HCT116 (cell line): ENCODE data around the gene KCNQ1OT1. TPM values are rescaled to one million over a fixed set of nuclear protein-coding genes. Genes with fewer than 3 reads are reported as not detected.

Experiments
- ATAC-seq: fragments of 200-7000 bp; cut with Tn5 transposase; 2 replicates; pipeline ENCODE4 v1.9.1; 2020; ENCODE audit warnings: mild to moderate bottlenecking, moderate library complexity
- BruUV-seq: library from RNA; stranded (reverse); fragments of 400-500 nt; replicated peaks from 2 replicates; lab custom pipeline; 2021; lab: Mats Ljungman, UMichigan
- CTCF ChIA-PET: fragments of 300-600 bp; sonication (Branson Sonifier 250); formaldehyde crosslinking; loops from one replicate; lab custom pipeline; 2021; ENCODE audit warnings: antibody characterized with exemption; lab: Charles Lee
- POLR2A ChIA-PET: fragments of 300-600, 350-600 bp; sonication (Branson Sonifier 250); formaldehyde crosslinking; loops from one replicate; lab custom pipeline; 2021; ENCODE audit warnings: antibody characterized with exemption; lab: Charles Lee
- RAD21 ChIA-PET, 2 experiments: fragments of 300-600 bp; sonication (Branson Sonifier 250); formaldehyde crosslinking; loops; one replicate each; lab custom pipeline; 2023; ENCODE audit warnings: low total read pairs in 2 of 2; ENCODE audit not compliant: uncharacterized antibody in 2 of 2, unreplicated experiment in 2 of 2, low non-redundant PET in 1 of 2; lab: Charles Lee
- DNase-seq: peaks from one replicate; pipeline ENCODE4 v3.0.0-alpha.2; 2010; ENCODE audit warnings: low read depth, low spot score
- H2AFZ ChIP-seq: fragments of 200-600 bp; shearing (Covaris generic), sonication (generic); 2 replicates; pipeline ENCODE4 v1.6.1; 2017; ENCODE audit warnings: low read depth, mixed run types, mixed read lengths, antibody characterized with exemption, low read length; ENCODE audit not compliant: poor library complexity, severe bottlenecking
- H3K27ac ChIP-seq: 2 replicates; pipeline ENCODE4 v1.5.1; 2012; ENCODE audit warnings: low read depth, low read length
- H3K27me3 ChIP-seq: fragments of 200-600 bp; sonication (generic); 2 replicates; pipeline ENCODE4 v1.6.1; 2016; ENCODE audit warnings: mixed run types, low read length, mixed read lengths; ENCODE audit not compliant: insufficient read depth
- H3K36me3 ChIP-seq, 2 experiments: fragments of 200-500 bp in 1 of 2; fragments of 200-600 bp in 1 of 2; sonication (Bioruptor generic) in 1 of 2; sonication (generic) in 1 of 2; 2 replicates each; pipeline versions ENCODE4 v1.5.1 to v1.6.1; 2014 to 2016; ENCODE audit warnings: low read length in 2 of 2, inconsistent platforms in 1 of 2, mixed read lengths in 1 of 2, mixed run types in 1 of 2; ENCODE audit not compliant: insufficient read depth in 2 of 2, control insufficient read depth in 1 of 2
- H3K4me1 ChIP-seq, 2 experiments: fragments of 200-600 bp in 1 of 2; sonication (generic) in 1 of 2; 2 replicates each; pipeline versions ENCODE4 v1.5.1 to v1.6.1; 2012 to 2017; ENCODE audit warnings: low read length in 2 of 2, inconsistent platforms in 1 of 2, mild to moderate bottlenecking in 1 of 2, mixed read lengths in 1 of 2, mixed run types in 1 of 2, moderate library complexity in 1 of 2; ENCODE audit not compliant: insufficient read depth in 2 of 2, control insufficient read depth in 1 of 2
- H3K4me2 ChIP-seq: fragments of 200-600 bp; sonication (generic); 2 replicates; pipeline ENCODE4 v1.6.1; 2017; ENCODE audit warnings: mixed run types, low read length, mixed read lengths
- H3K4me3 ChIP-seq, 2 experiments: fragments of 200-600 bp in 1 of 2; sonication (generic) in 1 of 2; replicated peaks in 1 of 2; 2 replicates each; pipeline ENCODE4 v1.5.1; 2011 to 2016; ENCODE audit warnings: low read length in 2 of 2, control low read depth in 1 of 2, low read depth in 1 of 2, mild to moderate bottlenecking in 1 of 2, mixed read lengths in 1 of 2, mixed run types in 1 of 2
- H3K79me2 ChIP-seq: fragments of 200-600 bp; sonication (generic); 2 replicates; pipeline ENCODE4 v1.6.1; 2017; ENCODE audit warnings: mild to moderate bottlenecking, mixed run types, low read length, moderate library complexity, mixed read lengths; ENCODE audit not compliant: insufficient read depth
- H3K9ac ChIP-seq: fragments of 200-600 bp; sonication (generic); 2 replicates; pipeline ENCODE4 v1.6.1; 2016; ENCODE audit warnings: low read length, mixed read lengths
- H3K9me2 ChIP-seq: fragments of 200-600 bp; sonication (generic), shearing (Covaris generic); 2 replicates; pipeline ENCODE4 v1.6.1; 2017; ENCODE audit warnings: mixed run types, mild to moderate bottlenecking, moderate library complexity; ENCODE audit not compliant: insufficient read depth
- H3K9me3 ChIP-seq, 2 experiments: fragments of 200-500 bp in 1 of 2; fragments of 200-600 bp in 1 of 2; sonication (Bioruptor generic) in 1 of 2; sonication (generic) in 1 of 2; 2 replicates each; pipeline ENCODE4 v1.6.1; 2014 to 2017; ENCODE audit warnings: low read length in 2 of 2, mixed read lengths in 2 of 2, inconsistent platforms in 1 of 2, low read depth in 1 of 2, mild to moderate bottlenecking in 1 of 2, mixed run types in 1 of 2, moderate library complexity in 1 of 2; ENCODE audit not compliant: control insufficient read depth in 1 of 2, insufficient read depth in 1 of 2
- H4K20me1 ChIP-seq: fragments of 200-600 bp; sonication (generic), shearing (Covaris generic); 2 replicates; pipeline ENCODE4 v1.6.1; 2017; ENCODE audit warnings: mixed run types, mild to moderate bottlenecking, moderate library complexity; ENCODE audit not compliant: insufficient read depth
- CEBPB ChIP-seq: IDR thresholded peaks from 2 replicates; pipeline ENCODE4 v1.6.1; 2012; ENCODE audit warnings: low read depth
- EZH2phosphoT487 ChIP-seq: fragments of 200-600 bp; IDR thresholded peaks from 2 replicates; pipeline ENCODE4 v1.6.1; 2018; ENCODE audit warnings: antibody characterized with exemption, borderline replicate concordance
- JUND ChIP-seq: IDR thresholded peaks from 2 replicates; pipeline ENCODE4 v1.6.1; 2012
- POLR2A ChIP-seq: IDR thresholded peaks from 2 replicates; pipeline ENCODE4 v1.7.0; 2011; ENCODE audit warnings: borderline replicate concordance; ENCODE audit not compliant: insufficient read depth, insufficient read length; ENCODE audit errors: extremely low read depth
- RAD21 ChIP-seq: IDR thresholded peaks from 2 replicates; pipeline ENCODE4 v1.6.1; 2012; ENCODE audit warnings: low read depth, mild to moderate bottlenecking
- SIN3A ChIP-seq: IDR thresholded peaks from 2 replicates; pipeline ENCODE4 v1.6.1; 2012; ENCODE audit warnings: low read depth
- SRF ChIP-seq: IDR thresholded peaks from 2 replicates; pipeline ENCODE4 v1.6.1; 2012; ENCODE audit warnings: low read depth
- ZFX ChIP-seq: fragments of 450-650 bp; IDR thresholded peaks from 2 replicates; pipeline ENCODE4 v1.6.1; 2017
- ZNF274 ChIP-seq: fragments of 200-500 bp; sonication (Bioruptor generic); IDR thresholded peaks from 2 replicates; pipeline ENCODE4 v1.6.1; 2014; ENCODE audit warnings: mild to moderate bottlenecking, low read depth, low read length, inconsistent platforms
- intact Hi-C: fragments of 100-400 bp; cut with micrococcal nuclease; formaldehyde crosslinking; loops from 2 replicates; pipeline ENCODE4 v1.10.0; 2022
- total RNA-seq: library from RNA; stranded (reverse); gene quantifications from one replicate; pipeline ENCODE4 v1.2.1, GENCODE V29; 2021; ENCODE audit not compliant: unreplicated experiment
- TF ChIP-seq, protein P1 (sequence below): IDR thresholded peaks from 2 replicates; pipeline ENCODE4 v1.6.1; 2012
- TF ChIP-seq, protein P2 (sequence below), 3 experiments: fragments of 200-600 bp in 1 of 3; sonication (generic) in 1 of 3; IDR thresholded peaks in 2 of 3; conservative IDR thresholded peaks in 1 of 3; 2 replicates each; pipeline ENCODE4 v1.5.1; 2012 to 2017; ENCODE audit warnings: low read depth in 2 of 3, low read length in 2 of 3, antibody characterized with exemption in 1 of 3, borderline replicate concordance in 1 of 3, control low read depth in 1 of 3, mild to moderate bottlenecking in 1 of 3, mixed read lengths in 1 of 3, mixed run types in 1 of 3, moderate library complexity in 1 of 3; ENCODE audit not compliant: insufficient read depth in 1 of 3

The KCNQ1OT1 gene
- total RNA-seq, 1 experiment from 2014 or later = 1.1 TPM

DNA sequence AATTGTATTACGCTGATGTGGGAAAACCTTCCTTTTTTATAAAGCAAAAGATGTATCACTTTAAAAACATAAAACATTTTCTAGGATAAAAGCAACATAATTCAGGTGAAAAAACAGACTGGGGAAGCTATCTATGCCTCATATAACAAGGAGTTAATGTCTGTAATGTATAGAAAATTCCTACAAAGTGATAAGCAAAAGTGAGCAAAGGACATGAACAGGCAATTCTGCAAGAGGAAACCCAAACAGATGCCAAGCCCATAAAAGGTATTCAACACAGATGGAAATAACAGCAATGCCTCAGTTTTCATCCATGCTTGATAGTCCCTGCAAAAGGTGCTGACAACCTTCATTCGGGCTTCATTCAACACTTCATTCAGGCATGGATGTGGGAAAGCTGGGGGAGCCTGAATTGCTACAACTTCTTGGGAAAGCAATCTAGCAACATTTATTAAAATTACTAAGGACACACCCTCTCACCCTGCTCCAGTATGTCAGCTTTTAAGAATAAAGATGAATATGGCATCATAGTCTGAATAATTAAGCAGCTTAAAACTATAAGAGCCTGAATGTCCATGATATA, 39.3 kb downstream of the KCNQ1OT1 start:
- ChIA-PET RAD21 (no interaction called here), CTCF (no interaction called here), POLR2A (no interaction called here)
- ATAC-seq (no peak), DNase-seq (no peak)
- Histone ChIP-seq H3K79me2 (no peaks in the 10 kb centered on the region), H3K9me2 (no peaks in the 10 kb centered on the region), H3K36me3 (no peaks in the 10 kb centered on the region), H3K27ac (no peak overlapping the region), H3K9ac (no peak overlapping the region), H4K20me1 (no peaks in the 10 kb centered on the region), H3K4me1 (no peaks in the 10 kb centered on the region), H2AFZ (no peak overlapping the region), H3K27me3 (no peaks in the 10 kb centered on the region), H3K4me2 (no peak overlapping the region), H3K9me3 (peaks cover 4% of the 10 kb centered on the region in 2 experiments; a peak in 2 of 4 replicates), H3K4me3 (no peak overlapping the region)
- TF ChIP-seq SRF (no peak), EZH2phosphoT487 (no peak), ZNF274 (no peak), JUND (no peak), RAD21 (no peak), ZFX (no peak), CEBPB (no peak), POLR2A (no peak), SIN3A (no peak)
- TF ChIP-seq, protein P1, sequence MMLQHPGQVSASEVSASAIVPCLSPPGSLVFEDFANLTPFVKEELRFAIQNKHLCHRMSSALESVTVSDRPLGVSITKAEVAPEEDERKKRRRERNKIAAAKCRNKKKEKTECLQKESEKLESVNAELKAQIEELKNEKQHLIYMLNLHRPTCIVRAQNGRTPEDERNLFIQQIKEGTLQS = no peak
- TF ChIP-seq, protein P2, sequence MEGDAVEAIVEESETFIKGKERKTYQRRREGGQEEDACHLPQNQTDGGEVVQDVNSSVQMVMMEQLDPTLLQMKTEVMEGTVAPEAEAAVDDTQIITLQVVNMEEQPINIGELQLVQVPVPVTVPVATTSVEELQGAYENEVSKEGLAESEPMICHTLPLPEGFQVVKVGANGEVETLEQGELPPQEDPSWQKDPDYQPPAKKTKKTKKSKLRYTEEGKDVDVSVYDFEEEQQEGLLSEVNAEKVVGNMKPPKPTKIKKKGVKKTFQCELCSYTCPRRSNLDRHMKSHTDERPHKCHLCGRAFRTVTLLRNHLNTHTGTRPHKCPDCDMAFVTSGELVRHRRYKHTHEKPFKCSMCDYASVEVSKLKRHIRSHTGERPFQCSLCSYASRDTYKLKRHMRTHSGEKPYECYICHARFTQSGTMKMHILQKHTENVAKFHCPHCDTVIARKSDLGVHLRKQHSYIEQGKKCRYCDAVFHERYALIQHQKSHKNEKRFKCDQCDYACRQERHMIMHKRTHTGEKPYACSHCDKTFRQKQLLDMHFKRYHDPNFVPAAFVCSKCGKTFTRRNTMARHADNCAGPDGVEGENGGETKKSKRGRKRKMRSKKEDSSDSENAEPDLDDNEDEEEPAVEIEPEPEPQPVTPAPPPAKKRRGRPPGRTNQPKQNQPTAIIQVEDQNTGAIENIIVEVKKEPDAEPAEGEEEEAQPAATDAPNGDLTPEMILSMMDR (IDR thresholded peaks at IDR 0.05 in 2 of 3, conservative IDR thresholded peaks at IDR 0.05 in 1 of 3; ENCODE audit: borderline replicate concordance in 1 of 3, insufficient read depth in 1 of 3, low read depth in 2 of 3, low read length in 2 of 3) = no peak
- intact Hi-C loops = no loop called here
- no TSS peak for BruUV-seq
